HepG2 (cell line): ENCODE data around the gene PCCB. TPM values are rescaled to one million over a fixed set of nuclear protein-coding genes. Genes with fewer than 3 reads are reported as not detected.

Experiments used
- ATAC-seq: fragments of 200-7000 bp; cut with Tn5 transposase; 3 replicates; pipeline ENCODE4 v1.9.1; 2020; ENCODE audit warnings: mild to moderate bottlenecking, moderate library complexity
- BruUV-seq: library from RNA; stranded (reverse); fragments of 400-500 nt; replicated peaks from 2 replicates; lab custom pipeline; 2021; lab: Mats Ljungman, UMichigan
- CTCF ChIA-PET: fragments of 300-600 bp; formaldehyde crosslinking; extraction: SDS; loops from one replicate; lab custom pipeline; 2021; ENCODE audit warnings: low total read pairs, inconsistent platforms, low intra/inter-chr PET ratio; lab: Yijun Ruan, JAX
- POLR2A ChIA-PET: fragments of 350-600 bp; sonication (Branson Sonifier 250); formaldehyde crosslinking; loops from one replicate; lab custom pipeline; 2020; ENCODE audit warnings: antibody characterized with exemption, inconsistent platforms; lab: Yijun Ruan, JAX
- DNase-seq: peaks from one replicate; pipeline ENCODE4 v3.0.0-alpha.2; 2015; ENCODE audit warnings: low spot score
- FAIRE-seq: peaks from 3 replicates; lab custom pipeline; 2011; peaks lifted over from hg19 to GRCh38; lab: Jason Lieb, UNC
- H2AFZ ChIP-seq: one replicate; pipeline ENCODE4 v1.6.1; 2011; ENCODE audit warnings: low read length, inconsistent platforms
- H3K27ac ChIP-seq: fragments of 300-600 bp; 3 replicates; pipeline ENCODE4 v1.8.0; 2011; ENCODE audit warnings: mixed run types, mild to moderate bottlenecking, mixed read lengths, low read length, inconsistent platforms; ENCODE audit not compliant: insufficient read depth; ENCODE audit errors: extremely low read length
- H3K27me3 ChIP-seq, 2 experiments: fragments of 200-600 bp in 1 of 2; 2 replicates in 1 of 2; 3 replicates in 1 of 2; pipeline versions ENCODE4 v1.6.0 to v1.8.0; 2011; ENCODE audit warnings: low read length in 2 of 2, mild to moderate bottlenecking in 2 of 2, moderate library complexity in 2 of 2, inconsistent platforms in 1 of 2; ENCODE audit not compliant: insufficient read depth in 2 of 2, control insufficient read depth in 1 of 2
- H3K36me3 ChIP-seq, 2 experiments: fragments of 200-600 bp in 1 of 2; replicated peaks in 1 of 2; 2 replicates in 1 of 2; 3 replicates in 1 of 2; pipeline versions ENCODE4 v1.5.1 to v1.8.0; 2011; ENCODE audit warnings: low read length in 2 of 2, inconsistent platforms in 1 of 2; ENCODE audit not compliant: insufficient read depth in 2 of 2, control insufficient read depth in 1 of 2
- H3K4me1 ChIP-seq: 2 replicates; pipeline ENCODE4 v1.5.1; 2012; ENCODE audit warnings: low read length, inconsistent platforms; ENCODE audit not compliant: insufficient read depth
- H3K4me2 ChIP-seq: 2 replicates; pipeline ENCODE4 v1.6.0; 2011; ENCODE audit warnings: low read depth, low read length, inconsistent platforms
- H3K4me3 ChIP-seq, 3 experiments: fragments of 200-600 bp in 1 of 3; sonication (generic), shearing (Covaris generic) in 1 of 3; replicated peaks in 1 of 3; 2 replicates each; pipeline ENCODE4 v1.5.1; 2011 to 2016; ENCODE audit warnings: low read length in 3 of 3, inconsistent platforms in 2 of 3, low read depth in 2 of 3, mild to moderate bottlenecking in 2 of 3, control low read depth in 1 of 3, mixed read lengths in 1 of 3; ENCODE audit not compliant: insufficient read depth in 1 of 3
- H3K79me2 ChIP-seq: one replicate; pipeline ENCODE4 v1.6.1; 2011; ENCODE audit warnings: low read length, inconsistent platforms; ENCODE audit not compliant: insufficient read depth
- H3K9ac ChIP-seq: 2 replicates; pipeline ENCODE4 v1.6.0; 2011; ENCODE audit warnings: mild to moderate bottlenecking, low read depth, low read length, inconsistent platforms; ENCODE audit not compliant: insufficient read depth
- H3K9me3 ChIP-seq: 2 replicates; pipeline ENCODE4 v1.5.1; 2012; ENCODE audit warnings: mild to moderate bottlenecking, low read length
- H4K20me1 ChIP-seq: 2 replicates; pipeline ENCODE4 v1.6.0; 2011; ENCODE audit warnings: inconsistent platforms, mild to moderate bottlenecking, low read length, moderate library complexity; ENCODE audit not compliant: insufficient read depth
- ADNP ChIP-seq: sonication (generic); formaldehyde crosslinking; IDR thresholded peaks from 2 replicates; pipeline ENCODE4 v1.4.0; 2020; ENCODE audit warnings: missing genetic modification reagents
- GATAD1 ChIP-seq: IDR thresholded peaks from 2 replicates; pipeline ENCODE4 v1.6.1; 2016; ENCODE audit warnings: missing genetic modification reagents, missing compliant biosample characterization
- RBM22 ChIP-seq: fragments of 200-400 bp; formaldehyde crosslinking; optimal IDR thresholded peaks from 2 replicates; pipeline ENCODE3; 2017; ENCODE audit warnings: mild to moderate bottlenecking, low read length, moderate library complexity
- ZNF274 ChIP-seq: sonication (generic); formaldehyde crosslinking; IDR thresholded peaks from 2 replicates; pipeline ENCODE4 v1.5.1; 2020; ENCODE audit warnings: mild to moderate bottlenecking, missing genetic modification reagents
- WGBS: methylation state at CpG from one replicate; pipeline ENCODE4 v1.1.6; 2017; ENCODE audit warnings: low lambda C conversion rate; 5-methylcytosine and 5-hydroxymethylcytosine counted together
- in situ Hi-C: cut with HindIII; loops from 2 replicates; pipeline ENCODE4 v1.10.0; 2017; ENCODE audit warnings: low pct_unique_long_range_greater_than_20kb; ENCODE audit not compliant: extremely low pct_ligation_motif_present
- intact Hi-C: fragments of 100-400 bp; cut with micrococcal nuclease; formaldehyde crosslinking; loops from one replicate; pipeline ENCODE4 v1.10.0; 2022; ENCODE audit not compliant: unreplicated experiment
- polyA plus RNA-seq, 8 experiments: library from polyadenylated mRNA; depleted of rRNA in 3 of 8; stranded (reverse) in 7 of 8; unstranded in 1 of 8; fragments of >200 nt; fragmentation: Illumina TruSeq in 4 of 8; extraction: Trizol in 4 of 8; gene quantifications; 2 replicates each; pipeline versions ENCODE4 v1.2.1 to v1.2.3, GENCODE V29; 2011 to 2016; ENCODE audit warnings: low read depth in 4 of 8, missing spikeins in 1 of 8, mixed read lengths in 1 of 8; ENCODE audit not compliant: insufficient read depth in 1 of 8
- total RNA-seq, 5 experiments: library from RNA; depleted of rRNA; stranded (reverse); fragments of >200 nt; fragmentation: Illumina TruSeq; extraction: Trizol; gene quantifications; 2 replicates each; pipeline ENCODE4 v1.2.3, GENCODE V29; 2016; ENCODE audit warnings: low read depth in 1 of 5
- TF ChIP-seq, protein P1 (sequence below): sonication (generic); formaldehyde crosslinking; IDR thresholded peaks from 2 replicates; pipeline ENCODE4 v1.5.1; 2020; ENCODE audit warnings: missing genetic modification reagents, mild to moderate bottlenecking, borderline replicate concordance
- TF ChIP-seq, protein P2 (sequence below): sonication (generic); formaldehyde crosslinking; IDR thresholded peaks from 2 replicates; pipeline ENCODE4 v1.8.1; 2022; ENCODE audit warnings: low read depth, mild to moderate bottlenecking, missing genetic modification reagents

PCCB gene
- total and polyA plus RNA-seq, 2 of the 13 experiments (the other 11 are each of a cell fraction or from before 2014, with no cell fraction given) = 84.1 to 88.7 TPM

DNA sequence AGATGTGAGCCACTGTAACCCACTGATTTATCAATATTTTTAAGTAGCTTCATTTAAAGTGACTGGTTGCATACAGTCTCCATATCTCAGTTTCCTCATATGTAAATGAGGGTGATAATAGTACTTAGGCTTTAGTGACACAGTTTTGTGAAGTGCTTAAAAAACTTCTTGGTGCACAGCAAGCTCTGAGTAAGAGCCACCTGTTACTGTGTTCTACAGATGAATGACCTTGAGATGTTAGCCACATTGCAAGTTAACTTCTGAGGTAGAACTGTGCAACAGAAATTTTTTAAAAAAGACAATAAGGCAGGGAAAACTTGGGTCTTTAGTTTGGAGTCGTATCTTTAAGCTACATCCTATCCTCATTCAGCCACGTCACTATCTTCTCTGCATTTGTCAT lies 43.1 kb downstream of the PCCB start:
- Histone ChIP-seq H3K4me1 (peaks cover 10% of the 10 kb centered on the region), H3K79me2 (no peaks in the 10 kb centered on the region), H3K4me2 (no peak overlapping the region), H3K9ac (no peak overlapping the region), H3K27me3 (no peaks in the 10 kb centered on the region), H4K20me1 (peaks cover 6% of the 10 kb centered on the region; the same call in 1 of the 2 replicates), H3K36me3 (peaks cover 7 to 26% of the 10 kb centered on the region in 2 experiments), H2AFZ (no peak overlapping the region), H3K4me3 (no peak overlapping the region), H3K27ac (no peak overlapping the region), H3K9me3 (no peaks in the 10 kb centered on the region)
- ATAC-seq = no peak
- 94% methylated on average over 2 of the region's 2 CpGs for WGBS
- TF ChIP-seq ADNP (CRISPR knock-in tag) (no peak), ZNF274 (CRISPR knock-in tag) (no peak), GATAD1 (CRISPR knock-in tag) (no peak), RBM22 (peak; percentile 44)
- TF ChIP-seq, protein P1, sequence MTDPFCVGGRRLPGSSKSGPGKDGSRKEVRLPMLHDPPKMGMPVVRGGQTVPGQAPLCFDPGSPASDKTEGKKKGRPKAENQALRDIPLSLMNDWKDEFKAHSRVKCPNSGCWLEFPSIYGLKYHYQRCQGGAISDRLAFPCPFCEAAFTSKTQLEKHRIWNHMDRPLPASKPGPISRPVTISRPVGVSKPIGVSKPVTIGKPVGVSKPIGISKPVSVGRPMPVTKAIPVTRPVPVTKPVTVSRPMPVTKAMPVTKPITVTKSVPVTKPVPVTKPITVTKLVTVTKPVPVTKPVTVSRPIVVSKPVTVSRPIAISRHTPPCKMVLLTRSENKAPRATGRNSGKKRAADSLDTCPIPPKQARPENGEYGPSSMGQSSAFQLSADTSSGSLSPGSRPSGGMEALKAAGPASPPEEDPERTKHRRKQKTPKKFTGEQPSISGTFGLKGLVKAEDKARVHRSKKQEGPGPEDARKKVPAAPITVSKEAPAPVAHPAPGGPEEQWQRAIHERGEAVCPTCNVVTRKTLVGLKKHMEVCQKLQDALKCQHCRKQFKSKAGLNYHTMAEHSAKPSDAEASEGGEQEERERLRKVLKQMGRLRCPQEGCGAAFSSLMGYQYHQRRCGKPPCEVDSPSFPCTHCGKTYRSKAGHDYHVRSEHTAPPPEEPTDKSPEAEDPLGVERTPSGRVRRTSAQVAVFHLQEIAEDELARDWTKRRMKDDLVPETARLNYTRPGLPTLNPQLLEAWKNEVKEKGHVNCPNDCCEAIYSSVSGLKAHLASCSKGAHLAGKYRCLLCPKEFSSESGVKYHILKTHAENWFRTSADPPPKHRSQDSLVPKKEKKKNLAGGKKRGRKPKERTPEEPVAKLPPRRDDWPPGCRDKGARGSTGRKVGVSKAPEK (CRISPR knock-in tag) = no peak
- TF ChIP-seq, protein P2, sequence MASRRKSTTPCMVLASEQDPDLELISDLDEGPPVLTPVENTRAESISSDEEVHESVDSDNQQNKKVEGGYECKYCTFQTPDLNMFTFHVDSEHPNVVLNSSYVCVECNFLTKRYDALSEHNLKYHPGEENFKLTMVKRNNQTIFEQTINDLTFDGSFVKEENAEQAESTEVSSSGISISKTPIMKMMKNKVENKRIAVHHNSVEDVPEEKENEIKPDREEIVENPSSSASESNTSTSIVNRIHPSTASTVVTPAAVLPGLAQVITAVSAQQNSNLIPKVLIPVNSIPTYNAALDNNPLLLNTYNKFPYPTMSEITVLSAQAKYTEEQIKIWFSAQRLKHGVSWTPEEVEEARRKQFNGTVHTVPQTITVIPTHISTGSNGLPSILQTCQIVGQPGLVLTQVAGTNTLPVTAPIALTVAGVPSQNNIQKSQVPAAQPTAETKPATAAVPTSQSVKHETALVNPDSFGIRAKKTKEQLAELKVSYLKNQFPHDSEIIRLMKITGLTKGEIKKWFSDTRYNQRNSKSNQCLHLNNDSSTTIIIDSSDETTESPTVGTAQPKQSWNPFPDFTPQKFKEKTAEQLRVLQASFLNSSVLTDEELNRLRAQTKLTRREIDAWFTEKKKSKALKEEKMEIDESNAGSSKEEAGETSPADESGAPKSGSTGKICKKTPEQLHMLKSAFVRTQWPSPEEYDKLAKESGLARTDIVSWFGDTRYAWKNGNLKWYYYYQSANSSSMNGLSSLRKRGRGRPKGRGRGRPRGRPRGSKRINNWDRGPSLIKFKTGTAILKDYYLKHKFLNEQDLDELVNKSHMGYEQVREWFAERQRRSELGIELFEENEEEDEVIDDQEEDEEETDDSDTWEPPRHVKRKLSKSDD (CRISPR knock-in tag) = no peak
- no TSS peak for BruUV-seq
- ChIA-PET POLR2A (interaction anchor here (1.0 kb wide), 1 partner anchor 97 kb away, joined by 3 read pairs; the partner anchor contains the start of gene MSL2), CTCF (no interaction called here)
- no peak for FAIRE-seq
- in situ Hi-C loops = no loop called here
- intact Hi-C loops = no loop called here
- DNase-seq = no peak
